ENCODE results near the gene R3HCC1L.

R3HCC1L gene

GRCh38 chr10:98293550-98294269, 159.3 kb downstream of the R3HCC1L start:
- no peak for DNase-seq

GRCh38 chr10:98294270-98294627, 159.8 kb downstream of the R3HCC1L start:
- no peak for DNase-seq
